ENCODE data around the gene GLT8D2.

The GLT8D2 gene

GRCh38 chr12:104048162-104048561, 1.8 kb downstream of the GLT8D2 start:
- Histone ChIP-seq H4K20me1 (ENCODE audit: control insufficient read depth, insufficient read depth, low read depth, low read length) (no peaks in the 10 kb centered on the region), H3K27ac (ENCODE audit: low read depth, low read length) (no peak overlapping the region), H3F3A (ENCODE audit: control insufficient read depth, insufficient read depth) (no peaks in the 10 kb centered on the region), H3K27me3 (ENCODE audit: control insufficient read depth, low read length) (peaks cover 23% of the 10 kb centered on the region), H3K4me1 (ENCODE audit: control insufficient read depth, low read length) (peaks cover 7% of the 10 kb centered on the region), H3K4me2 (ENCODE audit: low read length) (no peak overlapping the region), H3K79me2 (ENCODE audit: control insufficient read depth, low read length) (no peaks in the 10 kb centered on the region), H3K9me3 (ENCODE audit: control insufficient read depth, insufficient read depth, low read length) (no peaks in the 10 kb centered on the region), H3K9me2 (replicated peaks; ENCODE audit: control insufficient read depth, low read length) (no peaks in the 10 kb centered on the region), H3K4me3 (ENCODE audit: low read length) (no peak overlapping the region), H3K36me3 (ENCODE audit: control insufficient read depth, low read length) (no peaks in the 10 kb centered on the region)
- TF ChIP-seq EZH2phosphoT487 (IDR thresholded peaks at IDR 0.05; ENCODE audit: borderline replicate concordance, low read length): no peak
- TF ChIP-seq, protein P1, sequence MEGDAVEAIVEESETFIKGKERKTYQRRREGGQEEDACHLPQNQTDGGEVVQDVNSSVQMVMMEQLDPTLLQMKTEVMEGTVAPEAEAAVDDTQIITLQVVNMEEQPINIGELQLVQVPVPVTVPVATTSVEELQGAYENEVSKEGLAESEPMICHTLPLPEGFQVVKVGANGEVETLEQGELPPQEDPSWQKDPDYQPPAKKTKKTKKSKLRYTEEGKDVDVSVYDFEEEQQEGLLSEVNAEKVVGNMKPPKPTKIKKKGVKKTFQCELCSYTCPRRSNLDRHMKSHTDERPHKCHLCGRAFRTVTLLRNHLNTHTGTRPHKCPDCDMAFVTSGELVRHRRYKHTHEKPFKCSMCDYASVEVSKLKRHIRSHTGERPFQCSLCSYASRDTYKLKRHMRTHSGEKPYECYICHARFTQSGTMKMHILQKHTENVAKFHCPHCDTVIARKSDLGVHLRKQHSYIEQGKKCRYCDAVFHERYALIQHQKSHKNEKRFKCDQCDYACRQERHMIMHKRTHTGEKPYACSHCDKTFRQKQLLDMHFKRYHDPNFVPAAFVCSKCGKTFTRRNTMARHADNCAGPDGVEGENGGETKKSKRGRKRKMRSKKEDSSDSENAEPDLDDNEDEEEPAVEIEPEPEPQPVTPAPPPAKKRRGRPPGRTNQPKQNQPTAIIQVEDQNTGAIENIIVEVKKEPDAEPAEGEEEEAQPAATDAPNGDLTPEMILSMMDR (IDR thresholded peaks at IDR 0.05; ENCODE audit: low read depth, low read length, poor library complexity, severe bottlenecking): no peak

DNA sequence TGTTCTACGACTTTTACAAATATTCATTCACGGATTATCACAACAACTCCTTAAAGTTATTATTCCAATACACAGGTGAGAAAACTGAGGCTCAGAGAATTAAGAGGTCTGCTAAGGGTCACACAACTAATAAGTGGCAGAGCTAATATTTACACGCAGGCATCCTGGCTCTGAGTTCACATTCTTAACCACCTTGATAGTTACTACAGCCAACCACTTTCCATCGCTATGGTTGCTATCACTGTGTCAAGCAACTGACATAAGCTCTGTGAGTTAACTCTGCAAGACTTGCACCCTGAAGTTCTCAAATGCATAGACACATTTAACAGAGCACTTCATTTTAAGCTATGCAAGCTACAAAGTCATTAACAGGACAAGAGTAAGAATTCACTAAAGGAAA, 3.7 kb downstream of the GLT8D2 start:
- H4K20me1 ChIP-seq (ENCODE audit: control insufficient read depth, insufficient read depth, low read depth, low read length): no peaks in the 10 kb centered on the region
- H3K4me2 ChIP-seq (ENCODE audit: low read length): no peak overlapping the region
- no peak overlapping the region for H3K4me3 ChIP-seq (ENCODE audit: low read length)
- peaks cover 19% of the 10 kb centered on the region for H3K27me3 ChIP-seq (ENCODE audit: control insufficient read depth, low read length)
- H3K9me2 ChIP-seq (replicated peaks; ENCODE audit: control insufficient read depth, low read length): no peaks in the 10 kb centered on the region
- no peaks in the 10 kb centered on the region for H3K36me3 ChIP-seq (ENCODE audit: control insufficient read depth, low read length)
- H3K27ac ChIP-seq (ENCODE audit: low read depth, low read length): no peak overlapping the region
- H3F3A ChIP-seq (ENCODE audit: control insufficient read depth, insufficient read depth): no peaks in the 10 kb centered on the region
- TF ChIP-seq EZH2phosphoT487 (IDR thresholded peaks at IDR 0.05; ENCODE audit: borderline replicate concordance, low read length): no peak
- TF ChIP-seq, protein P1 (IDR thresholded peaks at IDR 0.05; ENCODE audit: low read depth, low read length, poor library complexity, severe bottlenecking): no peak
- H3K9me3 ChIP-seq (ENCODE audit: control insufficient read depth, insufficient read depth, low read length): no peaks in the 10 kb centered on the region
- H3K4me1 ChIP-seq (ENCODE audit: control insufficient read depth, low read length): peaks cover 7% of the 10 kb centered on the region
- no peaks in the 10 kb centered on the region for H3K79me2 ChIP-seq (ENCODE audit: control insufficient read depth, low read length)

DNA sequence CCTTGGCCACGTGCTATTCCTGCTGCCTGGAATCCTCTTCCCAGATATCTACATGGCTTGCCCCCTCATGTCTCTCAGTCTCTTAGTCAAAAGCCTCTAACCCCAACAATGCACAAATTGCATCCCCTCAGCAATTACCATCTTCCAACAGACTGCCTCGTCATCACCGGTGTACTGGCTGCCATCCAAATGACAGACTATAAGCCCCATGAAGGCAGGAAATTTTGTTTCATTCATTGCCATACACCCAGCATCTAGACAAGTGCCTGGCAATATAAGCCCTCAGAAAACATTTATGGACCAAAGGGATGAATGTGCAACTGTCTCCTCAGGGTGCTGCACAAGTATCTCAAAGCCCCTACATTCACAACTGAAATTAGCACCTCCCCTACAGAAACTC, 5.8 kb downstream of the GLT8D2 start:
- no peaks in the 10 kb centered on the region for H3K36me3 ChIP-seq (ENCODE audit: control insufficient read depth, low read length)

More for the DNA sequence above, 5.8 kb downstream of the GLT8D2 start:
- no peaks in the 10 kb centered on the region for H3K79me2 ChIP-seq (ENCODE audit: control insufficient read depth, low read length)
- peaks cover 7% of the 10 kb centered on the region for H3K4me1 ChIP-seq (ENCODE audit: control insufficient read depth, low read length)
- no peaks in the 10 kb centered on the region for H3F3A ChIP-seq (ENCODE audit: control insufficient read depth, insufficient read depth)
- H3K27me3 ChIP-seq (ENCODE audit: control insufficient read depth, low read length): peaks cover 5% of the 10 kb centered on the region; the same call in 1 of the 2 replicates
- no peaks in the 10 kb centered on the region for H4K20me1 ChIP-seq (ENCODE audit: control insufficient read depth, insufficient read depth, low read depth, low read length)
- no peak overlapping the region for H3K27ac ChIP-seq (ENCODE audit: low read depth, low read length)
- H3K9me2 ChIP-seq (replicated peaks; ENCODE audit: control insufficient read depth, low read length): no peaks in the 10 kb centered on the region
- H3K4me3 ChIP-seq (ENCODE audit: low read length): no peak overlapping the region
- TF ChIP-seq, protein P1 (IDR thresholded peaks at IDR 0.05; ENCODE audit: low read depth, low read length, poor library complexity, severe bottlenecking): no peak
- no peak for TF ChIP-seq EZH2phosphoT487 (IDR thresholded peaks at IDR 0.05; ENCODE audit: borderline replicate concordance, low read length)
- H3K4me2 ChIP-seq (ENCODE audit: low read length): no peak overlapping the region
- no peaks in the 10 kb centered on the region for H3K9me3 ChIP-seq (ENCODE audit: control insufficient read depth, insufficient read depth, low read length)

All from DOHH2 (cell line).